ENCODE measurements around the gene NFATC1.
A peak's percentile ranks its signal among the peaks of the same experiment; 100 is the strongest.

Gene NFATC1

DNA sequence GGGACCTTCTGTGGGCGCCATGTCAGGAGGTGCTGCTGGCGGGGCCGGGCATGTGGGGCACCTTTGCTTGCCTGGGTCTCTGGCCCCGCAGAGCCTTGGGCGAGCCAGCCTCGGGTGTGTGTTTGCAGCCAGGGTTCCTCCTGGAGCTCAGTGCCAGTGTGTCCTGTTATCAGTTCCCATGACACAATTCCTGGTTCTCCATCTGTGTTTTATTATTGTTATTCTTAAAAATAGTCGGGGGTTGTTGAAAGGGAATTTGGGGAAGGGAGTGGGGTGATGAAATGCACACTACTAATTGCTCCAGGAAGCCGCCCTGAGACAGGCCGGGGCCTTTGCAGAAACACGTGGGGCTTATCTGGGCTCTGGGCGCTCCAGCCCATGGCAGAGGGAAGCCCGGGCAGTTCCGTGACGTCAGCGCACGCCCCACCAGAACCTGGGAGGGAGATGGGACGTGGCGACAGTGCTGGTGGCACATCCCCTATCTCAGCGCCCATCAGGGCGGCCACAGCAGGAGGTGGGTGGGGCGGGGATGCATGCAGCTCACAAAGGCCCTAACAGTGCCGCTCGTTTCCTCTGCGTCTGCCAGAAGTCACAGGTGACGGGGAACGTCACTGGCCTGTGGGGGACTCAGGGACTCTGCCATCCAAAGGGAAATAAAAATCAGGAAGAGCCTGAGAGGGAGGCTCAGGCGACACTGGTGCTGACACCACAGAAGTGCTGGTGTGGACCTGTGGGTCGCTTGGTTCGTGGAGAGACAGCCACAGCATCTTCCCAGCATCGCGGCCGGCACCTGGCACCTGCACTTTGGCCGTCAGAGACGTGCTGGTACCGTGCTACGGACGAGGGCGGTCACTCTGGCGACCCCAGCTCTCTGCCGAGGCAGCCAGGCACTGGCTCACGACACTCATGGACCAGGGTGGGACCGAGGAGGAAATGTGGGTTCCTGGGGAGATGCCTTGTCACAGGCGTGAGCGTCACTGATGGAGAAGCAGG is 131.0 kb downstream of the NFATC1 start:
- DNase-seq = no peak

- DNase-seq = no peak
Observed at GRCh38 chr18:79527656-79528315, 132.1 kb downstream of the NFATC1 start.

DNA sequence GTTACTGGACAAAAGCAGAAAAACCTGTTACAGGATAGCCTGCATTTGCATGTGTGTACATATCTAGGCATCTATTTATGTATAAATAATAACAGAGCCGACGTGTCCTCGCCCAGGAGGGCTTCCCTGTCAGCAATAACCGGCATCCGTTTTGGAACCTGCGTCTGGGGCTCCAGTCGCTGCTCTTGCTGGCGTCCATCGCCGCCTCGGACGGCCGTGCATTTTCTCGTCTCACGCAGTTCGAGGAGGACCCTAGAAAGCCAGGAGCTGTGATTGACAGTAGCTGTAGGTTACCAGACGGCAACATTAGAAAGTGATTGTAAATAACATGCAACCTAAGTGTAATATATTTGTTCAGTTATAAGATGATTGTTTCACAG is 132.6 kb downstream of the NFATC1 start:
- no peak for DNase-seq

DNA sequence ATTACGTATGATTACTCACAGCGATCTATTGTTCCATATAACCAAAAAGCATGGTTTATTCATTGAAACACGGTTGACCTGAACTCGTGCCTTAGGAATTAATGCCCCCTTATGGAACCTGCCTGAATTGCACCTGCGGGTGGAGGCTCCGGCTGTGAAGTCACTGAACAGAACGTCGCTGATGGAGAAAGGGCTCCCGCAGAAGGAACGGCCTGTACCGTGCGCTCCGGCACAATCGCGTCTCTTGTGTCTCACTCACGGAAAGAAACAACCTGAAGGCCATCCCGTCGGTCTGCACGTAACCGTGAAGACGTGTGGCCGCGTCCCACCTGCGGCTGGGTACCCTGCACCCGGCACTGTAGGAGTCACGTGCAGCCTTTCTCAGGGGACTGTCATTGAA is 133.1 kb downstream of the NFATC1 start:
- peak; percentile 72 for DNase-seq

GRCh38 chr18:79529296-79529695 is 133.6 kb downstream of the NFATC1 start:
- no peak for DNase-seq

- no peak for DNase-seq
Observed at GRCh38 chr18:79529991-79530390, 134.3 kb downstream of the NFATC1 start.

- no peak for DNase-seq
Observed at GRCh38 chr18:79530821-79531220, 135.1 kb downstream of the NFATC1 start.

DNA sequence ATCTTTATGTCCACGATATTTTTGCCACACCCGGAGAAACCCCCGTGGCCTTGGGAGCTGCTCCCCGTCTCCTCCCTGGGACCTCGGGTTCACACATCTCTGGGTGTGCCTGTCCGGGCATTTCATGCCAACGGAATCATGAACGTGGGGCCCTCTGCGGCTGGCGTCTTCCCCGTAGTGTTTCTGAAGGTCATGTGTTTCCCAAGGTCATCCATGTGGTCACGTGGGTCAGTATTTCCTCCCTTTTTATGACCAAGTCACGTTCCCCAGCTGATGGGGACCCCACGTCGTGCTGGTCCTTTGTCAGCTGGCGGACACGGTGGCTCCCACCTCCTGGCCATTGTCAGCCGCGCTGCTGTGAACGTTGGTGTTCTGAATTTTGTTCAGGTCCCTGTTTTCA is 135.7 kb downstream of the NFATC1 start:
- DNase-seq = no peak

- no peak for DNase-seq
Observed at GRCh38 chr18:79531926-79532312, 136.2 kb downstream of the NFATC1 start.

DNA sequence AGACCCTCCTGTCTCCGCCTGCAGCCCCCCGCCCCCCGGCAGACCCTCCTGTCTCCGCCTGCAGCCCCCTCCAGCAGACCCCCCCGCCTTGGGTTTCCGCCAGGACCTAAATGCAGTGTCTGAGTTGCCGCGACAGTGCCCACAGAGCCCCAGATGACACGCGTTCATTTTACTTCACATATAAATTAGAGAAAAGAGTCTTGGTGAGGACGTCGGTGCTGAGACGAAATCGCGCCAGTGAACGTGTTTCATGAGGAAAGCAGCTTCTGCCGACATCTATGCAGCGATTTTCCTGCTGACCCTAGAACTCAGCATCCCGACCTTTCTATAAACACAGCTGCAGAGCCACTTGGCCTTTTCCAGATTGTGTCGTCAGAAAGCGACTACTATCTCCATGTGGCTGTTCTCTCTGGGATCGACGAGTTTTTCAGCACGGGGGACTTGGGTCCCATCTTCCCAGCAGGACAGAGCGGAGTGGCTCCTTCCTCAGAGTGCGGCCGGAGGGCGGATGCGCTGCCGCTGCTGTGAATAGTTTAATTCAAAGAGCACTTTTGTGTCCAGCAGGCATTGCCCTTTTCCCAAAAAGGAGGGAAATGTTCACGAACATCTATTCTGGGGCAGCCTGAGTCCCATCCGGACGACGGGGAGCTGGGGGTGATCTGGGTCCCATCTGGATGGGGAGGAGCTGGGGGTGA is 136.7 kb downstream of the NFATC1 start:
- DNase-seq = no peak

DNA sequence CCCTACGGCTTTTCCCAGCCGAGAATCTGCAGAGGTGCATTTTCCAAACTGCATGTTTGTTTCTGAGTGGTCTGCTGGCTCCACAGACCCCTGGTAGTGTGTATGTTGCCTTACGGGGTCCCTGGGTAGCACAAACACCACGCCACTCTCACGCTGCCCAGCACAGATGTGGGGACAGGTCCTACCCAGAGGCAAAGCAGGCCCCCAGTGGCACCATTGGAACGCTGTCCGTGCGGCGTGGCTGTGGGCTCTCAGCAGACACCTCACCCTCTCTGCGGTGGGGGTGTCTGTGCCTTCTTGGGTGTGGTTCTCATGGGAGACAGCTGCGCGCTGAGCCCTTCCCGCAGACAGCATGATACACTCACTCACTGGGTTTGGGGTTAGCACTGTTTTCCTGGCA is 137.4 kb downstream of the NFATC1 start:
- no peak for DNase-seq

DNA sequence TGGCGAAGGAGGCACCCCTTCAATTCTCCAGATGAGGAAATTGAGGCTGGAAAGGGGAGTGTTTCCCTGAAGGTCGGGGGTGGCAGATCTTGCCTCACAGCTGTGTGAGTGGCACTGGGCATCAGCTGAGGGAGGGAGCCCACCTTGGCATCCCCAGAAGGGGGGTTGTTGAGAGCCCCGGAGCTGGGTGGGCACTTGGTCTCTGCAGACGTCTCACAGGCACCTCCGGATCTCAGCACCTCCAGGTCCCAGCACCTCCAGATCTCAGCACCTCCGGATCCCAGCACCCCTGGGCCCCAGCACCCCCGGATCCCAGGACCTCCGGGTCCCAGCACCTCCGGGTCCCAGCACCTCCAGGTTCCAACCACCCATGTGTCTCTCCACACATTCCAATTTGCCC is 137.9 kb downstream of the NFATC1 start:
- DNase-seq = no peak

GRCh38 chr18:79534356-79534755 is 138.6 kb downstream of the NFATC1 start:
- no peak for DNase-seq

DNA sequence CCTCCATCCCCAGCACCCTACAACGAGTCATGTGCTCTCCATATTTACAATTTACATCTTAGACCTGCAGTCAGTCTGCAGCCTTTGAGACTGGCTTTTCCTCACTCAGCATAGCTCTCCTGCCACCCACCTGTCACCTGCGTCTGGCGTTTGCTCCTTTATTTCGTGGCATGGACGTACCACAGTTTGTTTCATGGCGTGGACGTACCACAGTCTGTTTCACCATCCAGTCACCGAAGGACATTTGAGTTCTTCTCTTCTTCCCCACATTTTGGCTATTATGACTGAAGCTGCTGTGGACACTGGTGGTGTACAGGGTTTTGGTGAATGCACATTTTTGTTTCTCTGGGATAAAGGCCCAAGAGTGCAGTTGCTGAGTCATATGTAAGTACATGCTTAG is 142.0 kb downstream of the NFATC1 start:
- no peak for DNase-seq

DNA sequence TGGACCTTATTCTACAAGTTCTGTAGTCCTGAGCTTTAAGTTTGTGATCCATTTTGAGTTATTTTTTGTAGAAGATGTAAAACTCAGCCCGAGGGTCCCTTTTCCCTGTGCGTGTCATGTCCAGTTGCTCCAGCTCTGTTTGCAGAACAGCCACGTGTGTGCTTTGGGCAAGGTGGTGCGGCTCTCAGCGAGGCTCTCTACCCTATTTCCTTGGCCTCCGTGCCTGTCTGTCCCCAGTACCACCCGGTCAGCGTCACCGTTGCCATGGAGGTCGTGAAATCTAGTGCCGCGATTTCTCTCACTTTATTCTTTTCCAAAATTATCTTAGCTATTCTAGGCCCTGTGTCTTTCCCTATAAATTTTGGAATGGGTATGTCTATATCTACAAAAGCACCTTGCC is 142.9 kb downstream of the NFATC1 start:
- no peak for DNase-seq

DNA sequence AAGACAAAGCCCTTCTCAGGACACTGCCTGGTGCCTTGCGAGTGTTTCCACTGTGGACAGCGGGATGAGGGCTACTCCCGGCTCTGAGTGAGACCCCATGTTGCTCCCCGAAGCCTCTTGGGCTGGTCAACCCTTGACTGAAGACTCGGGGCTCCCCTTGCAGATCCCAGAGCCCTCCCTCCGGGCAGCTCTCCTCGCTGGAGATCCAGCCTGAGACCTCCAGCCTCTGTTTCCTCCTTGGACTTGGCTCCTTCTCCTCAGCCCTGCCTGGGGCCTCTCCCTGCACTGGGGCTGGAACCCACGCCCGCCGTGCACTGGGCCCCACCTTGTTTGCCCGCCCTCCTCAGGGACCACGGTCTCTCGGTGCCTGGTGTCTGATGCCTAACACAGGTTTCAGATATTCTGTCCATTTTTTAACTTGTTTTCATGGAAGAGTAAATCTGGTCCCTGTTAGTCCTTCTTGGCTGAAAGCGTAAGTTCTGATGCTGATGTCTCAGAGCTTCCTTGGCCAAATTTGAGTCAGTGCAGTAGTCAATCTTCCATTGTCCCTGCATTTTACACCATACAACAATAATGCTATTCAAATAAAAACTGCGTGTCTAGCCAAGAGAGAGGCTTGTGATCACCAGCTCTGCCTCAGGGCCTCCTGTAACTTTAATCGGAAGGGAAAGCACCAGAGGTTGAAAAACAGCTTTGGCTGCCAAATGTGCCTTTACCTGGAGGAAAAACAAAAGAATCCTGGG is 144.6 kb downstream of the NFATC1 start:
- DNase-seq = no peak

GRCh38 chr18:79540904-79541282 is 145.2 kb downstream of the NFATC1 start:
- DNase-seq = no peak

DNA sequence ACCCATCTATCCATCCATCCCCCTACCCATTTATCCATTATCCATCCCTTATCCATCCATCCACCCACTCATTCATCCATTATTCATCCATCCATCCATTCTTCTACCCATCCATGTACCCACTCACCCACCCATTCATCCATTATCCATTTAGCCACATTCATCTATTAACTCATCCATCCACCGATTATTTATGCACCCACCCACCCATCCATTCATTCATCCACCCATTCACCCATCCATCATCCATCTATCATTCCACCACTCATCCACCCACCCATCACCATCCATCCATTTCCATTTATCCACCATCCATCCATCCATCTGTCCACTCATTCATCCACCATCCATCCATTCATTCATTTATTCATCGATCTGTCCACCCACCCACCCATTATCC is 146.5 kb downstream of the NFATC1 start:
- no peak for DNase-seq

DNA sequence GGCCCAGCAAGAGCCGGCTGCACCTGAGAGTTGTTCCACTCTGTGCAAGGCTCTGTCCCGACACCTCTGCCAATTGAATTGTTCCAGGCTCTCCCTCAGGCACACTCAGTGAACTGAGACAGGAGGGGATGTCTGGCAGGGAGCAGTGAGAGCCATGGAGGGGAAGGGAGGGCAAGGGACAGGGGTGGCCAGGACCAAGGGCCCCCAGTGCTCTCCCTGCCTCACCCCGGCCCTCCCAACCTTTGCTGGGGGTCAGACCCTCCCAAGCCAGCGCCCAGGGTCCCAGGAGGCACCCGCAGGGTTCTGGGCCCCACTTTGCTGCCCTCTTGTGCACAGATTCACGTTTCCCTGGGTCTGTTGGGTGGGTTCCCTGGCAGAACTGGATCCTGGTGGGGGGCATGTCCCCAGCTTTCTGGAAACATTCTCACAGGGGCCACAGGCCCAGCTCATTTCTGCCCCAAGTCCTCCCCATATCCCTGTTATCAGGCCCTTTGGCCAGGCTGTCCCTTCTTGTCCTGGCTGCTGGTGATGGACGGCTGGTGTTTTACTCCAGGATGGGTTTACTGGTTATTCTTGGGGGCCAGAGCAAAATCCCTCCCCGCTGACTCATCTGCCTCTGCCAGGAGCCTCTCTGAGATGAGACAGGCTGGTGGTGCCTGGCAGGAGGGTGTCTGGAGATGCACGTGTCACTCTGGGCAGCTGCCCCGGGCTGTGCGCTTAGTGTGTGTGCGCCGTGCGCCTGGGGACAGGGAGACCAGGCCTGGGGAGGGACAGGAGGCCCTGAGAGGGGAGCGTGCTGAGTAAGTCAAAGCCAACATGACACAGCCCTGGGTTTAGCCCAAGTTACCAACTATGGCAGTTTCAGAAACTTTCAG is 147.4 kb downstream of the NFATC1 start:
- no peak for DNase-seq

- no peak for DNase-seq
Observed at GRCh38 chr18:79543861-79544385, 148.2 kb downstream of the NFATC1 start.

GRCh38 chr18:79544386-79544963 is 148.7 kb downstream of the NFATC1 start:
- DNase-seq = no peak
